HG02981 (cell line): Measurements from ENCODE around the gene CYP2C18.
"Not testable (repeated sequence)": the region's sequence is repeated elsewhere in the genome, so short reads cannot be mapped to it uniquely, and the experiment has no call there.

Experiments used
- ATAC-seq: cut with Tn5 transposase; IDR thresholded peaks from one replicate; pipeline ENCODE4 v1.9.1; 2021; ENCODE audit warnings: mild to moderate bottlenecking, moderate library complexity; ENCODE audit not compliant: unreplicated experiment

Gene CYP2C18

GRCh38 chr10:94683214-94684054 lies at the start of gene CYP2C18:
Gene CYP2C18 (plus strand): TSS chr10:94683729. CDS start chr10:94683820, 91 bp downstream.
- no peak for ATAC-seq

GRCh38 chr10:94638097-94638496 lies 45.4 kb upstream of the CYP2C18 start:
- ATAC-seq: not testable (repeated sequence)

GRCh38 chr10:94639902-94640301 lies 43.6 kb upstream of the CYP2C18 start:
- no peak for ATAC-seq

- ATAC-seq: no peak
Observed at GRCh38 chr10:94640562-94640961, 43.0 kb upstream of the CYP2C18 start.

GRCh38 chr10:94641480-94641879 lies 42.0 kb upstream of the CYP2C18 start:
- ATAC-seq: no peak

- ATAC-seq: no peak
Observed at GRCh38 chr10:94644352-94644751, 39.2 kb upstream of the CYP2C18 start.

- ATAC-seq: no peak
Observed at GRCh38 chr10:94645285-94645684, 38.2 kb upstream of the CYP2C18 start.

- not testable (repeated sequence) for ATAC-seq
Observed at GRCh38 chr10:94655201-94655600, 28.3 kb upstream of the CYP2C18 start.

GRCh38 chr10:94663061-94663460 lies 20.5 kb upstream of the CYP2C18 start:
- not testable (repeated sequence) for ATAC-seq

- no peak for ATAC-seq
Observed at GRCh38 chr10:94666391-94667102, 17.0 kb upstream of the CYP2C18 start.

- ATAC-seq: no peak
Observed at GRCh38 chr10:94673614-94674321, 9.8 kb upstream of the CYP2C18 start.

GRCh38 chr10:94676496-94676895 lies 7.0 kb upstream of the CYP2C18 start:
- ATAC-seq: no peak

GRCh38 chr10:94677691-94678090 lies 5.8 kb upstream of the CYP2C18 start:
- ATAC-seq: no peak

- ATAC-seq: no peak
Observed at GRCh38 chr10:94678475-94678874, 5.1 kb upstream of the CYP2C18 start.

GRCh38 chr10:94680544-94680943 lies 3.0 kb upstream of the CYP2C18 start:
- peak; percentile 78 for ATAC-seq

GRCh38 chr10:94682636-94683035 lies 893 bp upstream of the CYP2C18 start:
- ATAC-seq: not testable (repeated sequence)

- ATAC-seq: no peak
Observed at GRCh38 chr10:94687625-94688248, 4.2 kb downstream of the CYP2C18 start.

GRCh38 chr10:94706089-94706488 lies 22.6 kb downstream of the CYP2C18 start:
- no peak for ATAC-seq

GRCh38 chr10:94710578-94710977 lies 27.0 kb downstream of the CYP2C18 start:
- no peak for ATAC-seq

GRCh38 chr10:94725871-94726270 lies 42.3 kb downstream of the CYP2C18 start:
- ATAC-seq: no peak

GRCh38 chr10:94735197-94735596 lies 51.7 kb downstream of the CYP2C18 start:
- ATAC-seq: no peak
